ENCODE measurements around the gene MT1G.

DNA sequence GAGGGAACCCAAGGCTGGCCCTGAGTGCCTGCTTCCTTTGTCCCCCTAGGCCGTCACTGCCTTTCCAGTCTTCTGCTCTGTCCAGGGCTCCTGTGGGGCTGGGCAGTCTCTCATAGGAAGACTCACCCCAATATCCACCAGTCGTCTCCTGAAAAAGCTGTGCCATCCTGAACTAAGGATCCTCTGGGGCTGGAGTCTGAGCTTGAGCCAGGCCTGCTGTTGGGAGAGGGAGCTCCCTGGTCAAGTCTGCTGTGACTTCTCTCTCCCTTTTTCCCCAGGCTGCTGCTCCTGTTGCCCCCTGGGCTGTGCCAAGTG, 2.7 kb upstream of the MT1G start:
- no peak for TF ChIP-seq FOXM1 (IDR thresholded peaks at IDR 0.05; ENCODE audit: borderline replicate concordance)
- TF ChIP-seq TARDBP (IDR thresholded peaks at IDR 0.05): no peak
- no peak for TF ChIP-seq HDGF (IDR thresholded peaks at IDR 0.05; ENCODE audit: borderline replicate concordance)
- TF ChIP-seq FOXA1 (IDR thresholded peaks at IDR 0.05): no peak
- TF ChIP-seq, protein P1, sequence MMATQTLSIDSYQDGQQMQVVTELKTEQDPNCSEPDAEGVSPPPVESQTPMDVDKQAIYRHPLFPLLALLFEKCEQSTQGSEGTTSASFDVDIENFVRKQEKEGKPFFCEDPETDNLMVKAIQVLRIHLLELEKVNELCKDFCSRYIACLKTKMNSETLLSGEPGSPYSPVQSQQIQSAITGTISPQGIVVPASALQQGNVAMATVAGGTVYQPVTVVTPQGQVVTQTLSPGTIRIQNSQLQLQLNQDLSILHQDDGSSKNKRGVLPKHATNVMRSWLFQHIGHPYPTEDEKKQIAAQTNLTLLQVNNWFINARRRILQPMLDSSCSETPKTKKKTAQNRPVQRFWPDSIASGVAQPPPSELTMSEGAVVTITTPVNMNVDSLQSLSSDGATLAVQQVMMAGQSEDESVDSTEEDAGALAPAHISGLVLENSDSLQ (IDR thresholded peaks at IDR 0.05): no peak
- no peak for TF ChIP-seq ELF4 (IDR thresholded peaks at IDR 0.05)
- no peak for TF ChIP-seq BHLHE40 (IDR thresholded peaks at IDR 0.05; ENCODE audit: borderline replicate concordance)
- no peak for TF ChIP-seq SP1 (IDR thresholded peaks at IDR 0.05)
- no peak for TF ChIP-seq LEF1 (IDR thresholded peaks at IDR 0.05; ENCODE audit: borderline replicate concordance)
- TF ChIP-seq ARNT (IDR thresholded peaks at IDR 0.05): no peak
- TF ChIP-seq SUZ12 (IDR thresholded peaks at IDR 0.05): no peak
- no peak for TF ChIP-seq CTBP1 (IDR thresholded peaks at IDR 0.05; ENCODE audit: borderline replicate concordance)
- TF ChIP-seq NFRKB (IDR thresholded peaks at IDR 0.05): no peak

All from HEK293T (cell line).